Esophagus squamous epithelium (tissue), 5 donors: ENCODE measurements around the gene CASP4. TPM values are rescaled to one million over a fixed set of nuclear protein-coding genes. Genes with fewer than 3 reads are reported as not detected.
A peak's percentile ranks its signal among the peaks of the same experiment; 100 is the strongest.

Experiments
- DNase-seq: peaks from one replicate; lab custom pipeline; 2025; lab: John Stamatoyannopoulos, UW
- H3K27ac ChIP-seq, 4 donors: fragments of 200-600 bp; sonication (generic); one replicate each; pipeline ENCODE4 v1.5.1; 2016 to 2019; ENCODE audit warnings: mild to moderate bottlenecking in 1 of 4
- H3K27me3 ChIP-seq, 4 donors: fragments of 200-600 bp; sonication (generic); 1 replicate in 3 of 4; 2 replicates in 1 of 4; pipeline versions ENCODE4 v1.5.1 to v1.6.0; 2017 to 2021; ENCODE audit warnings: antibody characterized with exemption in 1 of 4
- H3K36me3 ChIP-seq, 3 donors: fragments of 200-600 bp; sonication (generic); one replicate each; pipeline ENCODE4 v1.5.1; 2016 to 2019
- H3K4me1 ChIP-seq, 3 donors: fragments of 200-600 bp; sonication (generic); one replicate each; pipeline ENCODE4 v1.5.1; 2017 to 2019
- H3K4me3 ChIP-seq, 4 donors: fragments of 200-600 bp; sonication (generic); 1 replicate in 3 of 4; 2 replicates in 1 of 4; pipeline ENCODE4 v1.5.1; 2016 to 2019; ENCODE audit warnings: mild to moderate bottlenecking in 2 of 4, moderate library complexity in 1 of 4
- H3K9me3 ChIP-seq, 3 donors: fragments of 200-600 bp; sonication (generic); one replicate each; pipeline ENCODE4 v1.5.1; 2016 to 2019
- POLR2A ChIP-seq, 4 donors: fragments of 450-650 bp; IDR thresholded peaks; one replicate each; pipeline ENCODE4 v1.6.1; 2017; ENCODE audit warnings: antibody characterized with exemption in 4 of 4, mild to moderate bottlenecking in 4 of 4, moderate library complexity in 3 of 4
- WGBS, 2 donors: methylation state at CpG; one replicate each; pipeline ENCODE4 v1.1.5; 2018; 5-methylcytosine and 5-hydroxymethylcytosine counted together
- intact Hi-C: fragments of 100-400 bp; cut with DNase I; formaldehyde crosslinking; loops from one replicate; pipeline ENCODE4 v1.15.0; 2022
- total RNA-seq, 4 donors: library from RNA; depleted of rRNA; stranded (reverse); fragments of >200 nt; gene quantifications; one replicate each; pipeline ENCODE4 v1.1.0, GENCODE V29; 2016
- TF ChIP-seq, protein P1 (sequence below), 6 experiments: fragments of 450-650 bp in 4 of 6; fragments of 200-600 bp in 2 of 6; sonication (generic) in 2 of 6; IDR thresholded peaks; one replicate each; pipeline ENCODE4 v1.5.1; 2016 to 2019; ENCODE audit warnings: antibody characterized with exemption in 6 of 6, mild to moderate bottlenecking in 4 of 6, moderate library complexity in 4 of 6
- donor health status: DM: yes; HTN: yes; CAD: no.

Gene CASP4
- total RNA-seq, 4 donors from 2014 or later = 80.9 to 146 (median 115) TPM

DNA sequence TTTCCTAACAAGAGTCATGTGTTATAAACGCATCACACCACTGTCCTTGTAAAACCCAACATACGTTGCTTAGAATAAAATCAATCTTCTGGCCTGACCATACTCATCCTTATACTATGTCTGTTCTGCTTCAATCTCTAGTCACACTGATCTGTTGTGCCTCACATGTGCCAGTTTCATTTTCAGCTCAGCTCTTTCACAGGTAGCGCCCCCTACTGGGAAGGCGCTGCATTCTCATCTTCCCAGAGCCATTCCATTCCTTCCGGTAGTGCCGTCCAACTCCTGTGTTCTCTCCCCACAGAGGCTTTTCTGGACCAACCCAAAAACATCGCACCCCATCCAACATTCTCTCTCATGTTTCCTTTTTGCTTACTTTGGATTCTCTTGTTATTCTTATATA lies 32.4 kb upstream of the CASP4 start:
- 74 to 79% methylated on average over 7 of the region's 7 CpGs for WGBS, 2 donors
- no peak for DNase-seq
- no peak for TF ChIP-seq POLR2A (IDR thresholded peaks at IDR 0.05)
- TF ChIP-seq, protein P1, sequence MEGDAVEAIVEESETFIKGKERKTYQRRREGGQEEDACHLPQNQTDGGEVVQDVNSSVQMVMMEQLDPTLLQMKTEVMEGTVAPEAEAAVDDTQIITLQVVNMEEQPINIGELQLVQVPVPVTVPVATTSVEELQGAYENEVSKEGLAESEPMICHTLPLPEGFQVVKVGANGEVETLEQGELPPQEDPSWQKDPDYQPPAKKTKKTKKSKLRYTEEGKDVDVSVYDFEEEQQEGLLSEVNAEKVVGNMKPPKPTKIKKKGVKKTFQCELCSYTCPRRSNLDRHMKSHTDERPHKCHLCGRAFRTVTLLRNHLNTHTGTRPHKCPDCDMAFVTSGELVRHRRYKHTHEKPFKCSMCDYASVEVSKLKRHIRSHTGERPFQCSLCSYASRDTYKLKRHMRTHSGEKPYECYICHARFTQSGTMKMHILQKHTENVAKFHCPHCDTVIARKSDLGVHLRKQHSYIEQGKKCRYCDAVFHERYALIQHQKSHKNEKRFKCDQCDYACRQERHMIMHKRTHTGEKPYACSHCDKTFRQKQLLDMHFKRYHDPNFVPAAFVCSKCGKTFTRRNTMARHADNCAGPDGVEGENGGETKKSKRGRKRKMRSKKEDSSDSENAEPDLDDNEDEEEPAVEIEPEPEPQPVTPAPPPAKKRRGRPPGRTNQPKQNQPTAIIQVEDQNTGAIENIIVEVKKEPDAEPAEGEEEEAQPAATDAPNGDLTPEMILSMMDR (IDR thresholded peaks at IDR 0.05) = peak; percentile 33 to 67 (median 46)
- Histone ChIP-seq H3K27me3 (no peaks in the 10 kb centered on the region), H3K4me3 (no peak overlapping the region), H3K9me3 (no peaks in the 10 kb centered on the region), H3K27ac (no peak overlapping the region), H3K36me3 (no peaks in the 10 kb centered on the region), H3K4me1 (no peaks in the 10 kb centered on the region)
- intact Hi-C loops = no loop called here

DNA sequence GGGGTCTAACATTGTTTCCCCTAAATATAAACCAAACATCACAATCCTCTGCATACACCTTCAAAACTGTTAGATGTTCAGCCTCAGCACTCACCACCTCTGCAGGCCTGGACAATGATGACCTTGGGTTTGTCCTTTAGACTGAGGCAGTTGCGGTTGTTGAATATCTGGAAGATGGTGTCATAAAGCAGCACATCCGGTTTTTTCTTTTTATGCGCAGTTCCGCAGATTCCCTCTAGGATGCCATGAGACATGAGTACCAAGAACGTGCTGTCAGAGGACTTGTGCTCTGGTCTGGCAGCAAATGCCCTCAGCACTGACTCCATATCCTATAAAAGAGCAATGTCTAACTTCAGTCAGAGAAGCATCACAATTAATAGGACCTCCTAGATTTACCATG lies 31.8 kb upstream of the CASP4 start:
- DNase-seq = no peak
- Histone ChIP-seq H3K36me3 (no peaks in the 10 kb centered on the region), H3K27ac (no peak overlapping the region), H3K4me3 (no peak overlapping the region), H3K27me3 (no peaks in the 10 kb centered on the region), H3K9me3 (no peaks in the 10 kb centered on the region), H3K4me1 (no peaks in the 10 kb centered on the region)
- WGBS, 2 donors = 87 to 88% methylated on average over 5 of the region's 5 CpGs
- TF ChIP-seq, protein P1 (IDR thresholded peaks at IDR 0.05) = peak in 1 of 6 experiments; percentile 7
- TF ChIP-seq POLR2A (IDR thresholded peaks at IDR 0.05) = no peak
- intact Hi-C loops = no loop called here

GRCh38 chr11:104999721-105000120 lies 31.3 kb upstream of the CASP4 start:
- Histone ChIP-seq H3K4me3 (no peak overlapping the region), H3K27me3 (no peaks in the 10 kb centered on the region), H3K36me3 (no peaks in the 10 kb centered on the region), H3K9me3 (no peaks in the 10 kb centered on the region), H3K4me1 (no peaks in the 10 kb centered on the region), H3K27ac (no peak overlapping the region)
- no peak for TF ChIP-seq POLR2A (IDR thresholded peaks at IDR 0.05)
- TF ChIP-seq, protein P1 (IDR thresholded peaks at IDR 0.05) = no peak
- no peak for DNase-seq
- intact Hi-C loops = no loop called here
- 65 to 76% methylated on average over 1 of the region's 1 CpG for WGBS, 2 donors

DNA sequence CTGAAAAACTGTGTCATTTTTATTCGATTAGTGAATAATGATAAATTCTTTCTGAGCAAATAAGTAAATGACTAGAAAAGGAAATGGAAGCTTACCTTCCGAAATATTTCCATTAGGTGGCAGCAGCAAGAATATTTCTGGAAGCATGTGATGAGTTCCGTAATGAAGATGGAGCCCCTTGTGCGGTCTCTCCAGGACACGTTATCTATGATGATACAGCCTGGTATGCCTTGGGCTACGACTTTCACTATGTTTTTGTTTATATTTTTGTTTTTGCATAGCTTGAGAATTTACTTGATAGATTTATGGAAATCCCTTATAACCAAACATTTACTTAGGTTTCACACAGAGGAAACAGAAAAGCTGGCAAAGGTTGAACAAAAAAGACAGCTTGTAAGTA lies 28.9 kb upstream of the CASP4 start:
- DNase-seq = no peak
- TF ChIP-seq, protein P1 (IDR thresholded peaks at IDR 0.05) = no peak
- TF ChIP-seq POLR2A (IDR thresholded peaks at IDR 0.05) = no peak
- intact Hi-C loops = no loop called here
- Histone ChIP-seq H3K36me3 (no peaks in the 10 kb centered on the region), H3K27ac (no peak overlapping the region), H3K27me3 (no peaks in the 10 kb centered on the region), H3K9me3 (no peaks in the 10 kb centered on the region), H3K4me3 (no peak overlapping the region), H3K4me1 (no peaks in the 10 kb centered on the region)
- 68 to 69% methylated on average over 6 of the region's 6 CpGs for WGBS, 2 donors

- no peak overlapping the region for H3K4me3 ChIP-seq
- H3K27ac ChIP-seq = no peak overlapping the region
- H3K9me3 ChIP-seq = no peaks in the 10 kb centered on the region
- TF ChIP-seq, protein P1 (IDR thresholded peaks at IDR 0.05) = no peak
- no peak for TF ChIP-seq POLR2A (IDR thresholded peaks at IDR 0.05)
- no peak for DNase-seq
- 54 to 60% methylated on average over 2 of the region's 2 CpGs for WGBS, 2 donors
- intact Hi-C loops = no loop called here
- H3K27me3 ChIP-seq = no peaks in the 10 kb centered on the region
- H3K4me1 ChIP-seq = no peaks in the 10 kb centered on the region
- H3K36me3 ChIP-seq = no peaks in the 10 kb centered on the region
Observed at GRCh38 chr11:104995001-104995408, 26.6 kb upstream of the CASP4 start.
